ENCODE data around the gene GAS2L1. TPM values are rescaled to one million over a fixed set of nuclear protein-coding genes. Genes with fewer than 3 reads are reported as not detected.

Gene GAS2L1
- total RNA-seq, 1 experiment from 2014 or later = 6.9 TPM

- in situ Hi-C loops (cut with HindIII; ENCODE audit: low pct_unique_long_range_greater_than_20kb, low sequenced_read_pairs) = no loop called here
Measured at GRCh38 chr22:29269731-29270474, 36.5 kb upstream of the GAS2L1 start.

DNA sequence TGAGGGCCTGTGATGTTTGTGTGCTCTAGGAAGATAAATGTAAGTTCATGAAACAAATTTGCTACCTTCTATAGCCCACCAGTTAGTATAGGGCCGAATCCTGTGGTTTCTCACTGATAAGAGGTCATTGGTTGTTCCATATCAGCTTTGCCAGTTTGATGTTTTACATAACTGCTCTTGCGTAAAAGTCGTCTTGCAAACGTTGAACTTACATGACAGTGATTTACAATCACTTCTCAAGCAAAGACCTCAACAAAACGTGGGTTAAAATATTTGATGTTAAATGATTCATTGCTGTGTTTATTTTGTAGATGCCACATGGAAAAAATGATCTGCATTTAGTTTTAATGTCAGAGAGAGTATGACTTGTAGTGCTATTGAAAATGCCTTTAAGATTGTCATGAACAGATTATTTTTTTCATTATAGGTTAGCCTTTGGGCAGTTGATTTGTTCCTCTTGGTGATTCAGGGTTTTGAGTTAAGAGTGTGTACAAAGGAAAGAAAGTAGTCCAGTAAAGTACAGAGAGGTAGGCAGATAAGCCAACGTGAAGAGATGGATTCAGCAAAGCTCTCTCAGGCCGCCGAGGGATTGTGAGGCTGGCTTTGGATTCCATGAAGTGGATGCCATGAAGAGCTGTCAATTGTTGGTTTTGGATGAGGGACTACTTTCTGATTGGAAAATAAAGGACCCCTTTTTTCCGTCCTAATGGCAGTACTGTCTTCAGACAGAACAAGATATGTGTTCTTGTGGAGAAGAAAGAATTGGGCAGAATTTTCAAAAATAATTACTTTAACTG lies 35.8 kb upstream of the GAS2L1 start:
- in situ Hi-C loops (cut with HindIII; ENCODE audit: low pct_unique_long_range_greater_than_20kb, low sequenced_read_pairs) = no loop called here
- no peak for DNase-seq (ENCODE audit: low read depth, low spot score)

More at GRCh38 chr22:29269731-29270474, 36.5 kb upstream of the GAS2L1 start:
- DNase-seq (ENCODE audit: low read depth, low spot score) = no peak

GRCh38 chr22:29272624-29273023 lies 33.8 kb upstream of the GAS2L1 start:
- no peak for DNase-seq (ENCODE audit: low read depth, low spot score)
- in situ Hi-C loops (cut with HindIII; ENCODE audit: low pct_unique_long_range_greater_than_20kb, low sequenced_read_pairs) = no loop called here

DNA sequence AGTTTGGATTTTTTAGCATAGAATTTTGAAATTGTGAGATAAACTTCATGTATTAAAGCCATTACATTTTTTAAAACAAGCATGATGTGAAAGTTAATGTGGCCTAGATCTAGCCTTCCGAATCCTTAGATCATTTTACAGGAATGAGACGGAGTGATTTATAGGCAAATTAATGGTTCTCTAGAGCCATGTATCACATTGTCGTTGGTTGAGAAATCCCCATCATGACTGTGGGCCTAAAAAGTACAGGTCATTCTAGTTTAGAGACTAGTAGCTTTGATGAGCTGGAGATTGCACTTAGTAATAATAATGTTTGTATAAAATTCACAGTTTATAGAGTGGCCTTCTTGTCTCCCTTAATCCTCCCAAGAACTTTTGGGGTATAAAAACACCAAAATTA lies 31.3 kb upstream of the GAS2L1 start:
- in situ Hi-C loops (cut with HindIII; ENCODE audit: low pct_unique_long_range_greater_than_20kb, low sequenced_read_pairs) = no loop called here
- no peak for DNase-seq (ENCODE audit: low read depth, low spot score)

DNA sequence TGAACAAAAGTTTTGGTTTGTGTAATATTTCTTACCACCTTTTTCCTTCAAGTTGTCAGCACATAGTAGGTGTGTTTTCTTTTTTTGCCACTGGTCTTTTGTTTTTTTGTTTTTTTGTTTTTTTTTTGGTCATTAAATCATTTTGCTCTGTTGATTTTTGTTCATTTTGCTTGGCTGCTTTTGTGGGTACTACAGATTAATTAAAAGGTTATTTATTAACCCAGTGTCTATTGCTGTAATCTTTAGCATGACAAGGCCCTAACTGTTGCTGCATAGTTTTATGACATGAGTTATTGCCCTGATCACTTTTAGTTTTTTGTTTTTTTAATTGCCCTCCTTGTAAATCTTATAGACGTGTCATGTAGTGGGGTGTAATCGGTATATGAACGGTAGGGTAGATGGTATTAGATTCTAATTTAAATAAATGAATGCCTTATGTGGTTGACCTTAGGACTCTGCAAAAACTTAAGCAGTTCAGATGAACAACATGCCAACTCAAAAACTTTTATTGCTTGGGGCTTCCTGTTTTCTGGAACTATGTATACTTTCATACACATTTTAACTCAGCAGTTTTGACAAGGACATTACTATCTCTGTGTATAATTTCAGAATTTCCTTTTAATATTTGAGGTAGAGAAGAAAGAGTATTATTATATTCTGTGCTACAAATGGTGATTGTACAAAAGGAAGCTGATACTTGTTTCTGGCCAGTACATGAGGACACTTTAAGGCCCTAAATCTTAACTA lies 30.5 kb upstream of the GAS2L1 start:
- in situ Hi-C loops (cut with HindIII; ENCODE audit: low pct_unique_long_range_greater_than_20kb, low sequenced_read_pairs) = no loop called here
- DNase-seq (ENCODE audit: low read depth, low spot score) = peak; percentile 74

GRCh38 chr22:29277927-29278326 lies 28.5 kb upstream of the GAS2L1 start:
- DNase-seq (ENCODE audit: low read depth, low spot score) = no peak
- in situ Hi-C loops (cut with HindIII; ENCODE audit: low pct_unique_long_range_greater_than_20kb, low sequenced_read_pairs) = no loop called here

DNA sequence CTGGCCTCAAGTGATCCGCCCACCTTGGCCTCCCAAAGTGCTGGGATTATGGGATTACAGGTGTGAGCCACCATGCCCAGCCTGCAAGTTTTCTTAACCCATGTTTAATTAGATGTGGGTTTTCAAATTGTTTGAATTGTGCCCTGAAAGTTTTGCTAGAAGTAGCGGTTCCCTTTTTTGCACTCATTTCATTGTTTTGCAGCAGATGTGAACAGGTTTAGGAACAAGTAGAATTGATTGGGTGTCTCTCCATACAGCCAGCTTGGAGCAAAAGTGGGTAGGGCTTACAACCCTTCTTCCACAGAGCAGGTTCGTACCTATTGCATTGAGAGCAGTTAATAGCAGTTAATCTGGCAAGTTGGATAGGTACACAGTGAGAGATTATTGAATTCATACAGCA lies 22.3 kb upstream of the GAS2L1 start:
- in situ Hi-C loops (cut with HindIII; ENCODE audit: low pct_unique_long_range_greater_than_20kb, low sequenced_read_pairs) = no loop called here
- DNase-seq (ENCODE audit: low read depth, low spot score) = no peak

DNA sequence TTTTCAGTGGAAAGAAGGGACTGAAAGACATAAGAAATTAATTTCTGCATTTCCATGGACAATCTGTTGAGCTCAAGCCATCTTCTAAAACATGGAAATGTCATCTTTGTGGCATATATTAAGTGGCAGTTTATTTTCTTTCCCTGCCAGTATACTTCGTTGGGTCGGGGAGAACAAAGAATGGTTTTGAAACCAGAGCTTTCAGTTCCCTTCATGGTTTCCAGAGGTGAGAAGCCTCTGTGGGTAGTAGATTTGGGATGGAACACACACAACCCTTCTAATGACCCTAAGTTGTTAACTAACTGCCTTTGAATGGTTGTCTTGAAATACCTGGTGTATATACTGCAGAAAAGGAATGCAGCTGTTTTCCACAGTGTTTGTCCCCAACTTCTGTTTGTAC lies 17.6 kb upstream of the GAS2L1 start:
- in situ Hi-C loops (cut with HindIII; ENCODE audit: low pct_unique_long_range_greater_than_20kb, low sequenced_read_pairs) = no loop called here
- no peak for DNase-seq (ENCODE audit: low read depth, low spot score)

GRCh38 chr22:29290061-29290460 lies 16.4 kb upstream of the GAS2L1 start:
- no peak for DNase-seq (ENCODE audit: low read depth, low spot score)
- in situ Hi-C loops (cut with HindIII; ENCODE audit: low pct_unique_long_range_greater_than_20kb, low sequenced_read_pairs) = no loop called here

DNA sequence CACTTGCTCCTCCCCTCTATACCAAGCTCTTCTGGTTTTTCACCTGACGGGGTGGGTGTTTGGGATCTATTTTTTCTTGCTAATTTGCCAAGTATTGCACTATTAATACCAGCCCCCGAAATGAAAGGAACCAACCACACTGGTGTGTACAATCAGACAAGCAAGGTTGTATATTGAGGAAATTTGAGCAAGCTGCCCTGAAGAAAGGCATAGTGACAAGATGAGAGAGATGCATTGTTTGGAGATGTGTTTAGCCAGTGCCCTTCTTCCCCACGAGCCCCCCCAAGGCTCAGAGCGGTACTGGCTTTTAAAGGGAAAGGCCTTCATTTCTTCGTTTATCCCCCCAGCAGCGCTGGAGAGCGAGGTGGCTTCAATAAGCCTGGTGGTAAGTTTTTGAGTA lies 15.2 kb upstream of the GAS2L1 start:
- in situ Hi-C loops (cut with HindIII; ENCODE audit: low pct_unique_long_range_greater_than_20kb, low sequenced_read_pairs) = no loop called here
- DNase-seq (ENCODE audit: low read depth, low spot score) = peak; percentile 52

GRCh38 chr22:29292379-29292778 lies 14.1 kb upstream of the GAS2L1 start:
- in situ Hi-C loops (cut with HindIII; ENCODE audit: low pct_unique_long_range_greater_than_20kb, low sequenced_read_pairs) = no loop called here
- DNase-seq (ENCODE audit: low read depth, low spot score) = no peak

DNA sequence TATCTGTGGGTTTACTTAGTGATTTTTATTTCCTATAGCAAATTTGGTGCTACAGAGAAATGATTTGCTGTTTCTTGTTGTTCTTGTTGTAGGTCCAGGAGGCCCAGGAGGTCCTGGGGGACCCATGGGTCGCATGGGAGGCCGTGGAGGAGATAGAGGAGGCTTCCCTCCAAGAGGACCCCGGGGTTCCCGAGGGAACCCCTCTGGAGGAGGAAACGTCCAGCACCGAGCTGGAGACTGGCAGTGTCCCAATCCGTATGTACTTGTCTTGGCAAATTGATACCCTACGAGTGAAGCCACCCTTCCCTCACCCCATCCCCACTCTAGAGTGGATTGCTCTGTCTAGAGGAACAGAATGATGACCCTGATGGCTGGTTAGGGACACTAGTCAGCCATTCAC lies 7.8 kb upstream of the GAS2L1 start:
- in situ Hi-C loops (cut with HindIII; ENCODE audit: low pct_unique_long_range_greater_than_20kb, low sequenced_read_pairs) = no loop called here
- DNase-seq (ENCODE audit: low read depth, low spot score) = no peak

DNA sequence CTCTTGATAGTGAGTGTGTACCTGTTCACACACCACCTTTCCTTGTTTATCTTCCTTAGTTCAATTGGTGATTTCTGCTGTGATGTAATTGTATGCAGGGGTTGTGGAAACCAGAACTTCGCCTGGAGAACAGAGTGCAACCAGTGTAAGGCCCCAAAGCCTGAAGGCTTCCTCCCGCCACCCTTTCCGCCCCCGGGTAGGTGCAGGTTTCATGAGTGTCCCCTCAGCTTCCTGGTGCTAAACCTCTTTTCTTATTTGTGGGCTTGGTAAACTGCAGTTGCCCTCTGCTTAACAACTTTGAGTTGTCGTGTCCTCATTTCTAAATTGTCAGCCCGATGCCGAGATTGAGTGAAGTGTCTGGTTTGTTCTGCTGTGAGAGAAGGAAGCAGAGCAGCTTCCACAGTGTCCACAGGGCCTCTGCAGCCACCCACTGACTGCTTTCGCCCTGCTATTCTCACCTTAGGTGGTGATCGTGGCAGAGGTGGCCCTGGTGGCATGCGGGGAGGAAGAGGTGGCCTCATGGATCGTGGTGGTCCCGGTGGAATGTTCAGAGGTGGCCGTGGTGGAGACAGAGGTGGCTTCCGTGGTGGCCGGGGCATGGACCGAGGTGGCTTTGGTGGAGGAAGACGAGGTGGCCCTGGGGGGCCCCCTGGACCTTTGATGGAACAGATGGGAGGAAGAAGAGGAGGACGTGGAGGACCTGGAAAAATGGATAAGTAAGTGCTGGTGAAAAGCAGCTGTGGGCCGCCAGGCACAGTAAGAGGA lies 7.1 kb upstream of the GAS2L1 start:
- in situ Hi-C loops (cut with HindIII; ENCODE audit: low pct_unique_long_range_greater_than_20kb, low sequenced_read_pairs) = no loop called here
- DNase-seq (ENCODE audit: low read depth, low spot score) = no peak

- DNase-seq (ENCODE audit: low read depth, low spot score) = no peak
- in situ Hi-C loops (cut with HindIII; ENCODE audit: low pct_unique_long_range_greater_than_20kb, low sequenced_read_pairs) = no loop called here
Measured at GRCh38 chr22:29300467-29300806, 6.0 kb upstream of the GAS2L1 start.

DNA sequence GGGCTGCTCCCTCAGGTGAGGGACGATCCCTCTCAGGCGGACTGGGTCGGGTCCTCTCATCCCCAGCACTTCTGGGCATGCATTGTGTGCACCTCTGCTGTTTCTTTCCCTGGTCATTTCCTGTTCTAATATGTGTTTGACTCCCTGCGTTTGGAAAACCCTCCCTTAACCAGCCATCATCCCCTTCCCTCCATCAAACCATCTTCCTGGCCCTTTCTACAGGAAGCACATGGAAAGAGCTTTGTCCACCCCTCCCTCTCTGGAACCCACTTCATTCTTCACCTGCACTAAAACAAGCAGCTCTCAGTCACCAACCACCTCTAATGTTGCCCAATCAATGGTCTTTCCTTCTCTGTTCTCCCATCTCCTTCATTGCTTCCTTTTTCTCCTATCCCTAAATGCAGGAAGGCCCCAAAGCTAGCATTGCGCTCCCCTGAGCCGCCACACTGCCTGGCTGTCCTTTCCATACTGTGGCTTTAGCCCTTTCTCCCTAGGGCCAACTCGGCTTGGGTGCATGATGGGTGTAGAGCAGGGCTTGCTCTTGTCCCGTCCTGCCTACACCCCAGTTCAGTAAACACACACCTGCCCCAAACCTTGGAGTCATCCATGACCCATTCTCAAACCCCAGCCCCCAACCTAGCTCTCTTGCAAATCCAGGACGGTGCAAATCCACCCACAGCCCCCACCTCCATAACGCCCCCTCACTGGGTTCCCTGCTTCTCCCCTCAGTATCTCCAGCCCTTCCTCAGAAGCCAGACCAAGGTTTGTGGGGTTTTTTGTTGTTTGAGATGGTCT lies 5.4 kb upstream of the GAS2L1 start:
- DNase-seq (ENCODE audit: low read depth, low spot score) = no peak
- in situ Hi-C loops (cut with HindIII; ENCODE audit: low pct_unique_long_range_greater_than_20kb, low sequenced_read_pairs) = no loop called here

- in situ Hi-C loops (cut with HindIII; ENCODE audit: low pct_unique_long_range_greater_than_20kb, low sequenced_read_pairs) = no loop called here
- DNase-seq (ENCODE audit: low read depth, low spot score) = no peak
Measured at GRCh38 chr22:29301716-29302401, 4.6 kb upstream of the GAS2L1 start.

GRCh38 chr22:29302402-29302680 lies 4.1 kb upstream of the GAS2L1 start:
- in situ Hi-C loops (cut with HindIII; ENCODE audit: low pct_unique_long_range_greater_than_20kb, low sequenced_read_pairs) = no loop called here
- no peak for DNase-seq (ENCODE audit: low read depth, low spot score)

Data from SK-MEL-5 (cell line).